HEK293 (cell line): ENCODE measurements around the gene RHOBTB3.

ENCODE experiments used
- CTCF ChIA-PET: fragments of 350-600 bp; formaldehyde crosslinking; extraction: SDS; loops from one replicate; lab custom pipeline; 2021; ENCODE audit warnings: antibody characterized with exemption; lab: Yijun Ruan, JAX
- POLR2A ChIA-PET: fragments of 300-600 bp; formaldehyde crosslinking; extraction: SDS; loops from one replicate; lab custom pipeline; 2020; ENCODE audit warnings: antibody characterized with exemption, inconsistent platforms; lab: Yijun Ruan, JAX
- H3K27ac ChIP-seq: fragments of 200-500 bp; sonication (Bioruptor generic); 2 replicates; pipeline ENCODE4 v1.5.1; 2014; ENCODE audit warnings: low read depth, low read length, control low read depth, inconsistent platforms; ENCODE audit errors: extremely low read depth
- H3K36me3 ChIP-seq, 2 experiments: fragments of 200-500 bp in 1 of 2; sonication (Bioruptor generic) in 1 of 2; 1 replicate in 1 of 2; 2 replicates in 1 of 2; pipeline ENCODE4 v1.5.1; 2014 to 2017; ENCODE audit warnings: inconsistent platforms in 2 of 2, low read length in 2 of 2; ENCODE audit not compliant: control insufficient read depth in 2 of 2, insufficient read depth in 1 of 2
- H3K4me1 ChIP-seq: fragments of 200-500 bp; sonication (Bioruptor generic); 2 replicates; pipeline ENCODE4 v1.5.1; 2014; ENCODE audit warnings: mild to moderate bottlenecking, low read length, inconsistent platforms; ENCODE audit not compliant: control insufficient read depth, insufficient read depth
- H3K4me3 ChIP-seq: 2 replicates; pipeline ENCODE4 v1.5.1; 2011; ENCODE audit warnings: low read depth, mild to moderate bottlenecking, control low read depth, low read length, moderate library complexity
- H3K9me3 ChIP-seq: fragments of 200-500 bp; sonication (Bioruptor generic); 2 replicates; pipeline ENCODE4 v1.5.1; 2014; ENCODE audit warnings: low read depth, low read length, inconsistent platforms; ENCODE audit not compliant: control insufficient read depth, insufficient read depth
- CTCF ChIP-seq: fragments of 450-650 bp; formaldehyde crosslinking; IDR thresholded peaks from 2 replicates; pipeline ENCODE4 v1.5.1; 2016; ENCODE audit warnings: missing biosample characterization, missing genetic modification characterization
- KLF1 ChIP-seq: fragments of 450-650 bp; formaldehyde crosslinking; IDR thresholded peaks from 2 replicates; pipeline ENCODE4 v1.5.1; 2016; ENCODE audit warnings: missing biosample characterization, missing genetic modification characterization
- KLF10 ChIP-seq: fragments of 450-650 bp; IDR thresholded peaks from 2 replicates; pipeline ENCODE4 v1.5.1; 2018; ENCODE audit warnings: missing biosample characterization, mild to moderate bottlenecking, missing genetic modification characterization
- MZF1 ChIP-seq: fragments of 450-650 bp; formaldehyde crosslinking; IDR thresholded peaks from 2 replicates; pipeline ENCODE4 v1.5.1; 2017; ENCODE audit warnings: missing biosample characterization, missing genetic modification characterization, borderline replicate concordance
- PRDM1 ChIP-seq: fragments of 450-650 bp; formaldehyde crosslinking; IDR thresholded peaks from 2 replicates; pipeline ENCODE4; 2016; ENCODE audit warnings: missing biosample characterization, missing genetic modification characterization
- ZIC2 ChIP-seq: fragments of 450-650 bp; formaldehyde crosslinking; IDR thresholded peaks from 2 replicates; pipeline ENCODE4 v1.5.1; 2016; ENCODE audit warnings: missing biosample characterization, missing genetic modification characterization
- ZNF10 ChIP-seq: fragments of 450-650 bp; formaldehyde crosslinking; IDR thresholded peaks from 2 replicates; pipeline ENCODE4 v1.5.1; 2017; ENCODE audit warnings: missing biosample characterization, missing genetic modification characterization
- ZNF2 ChIP-seq: fragments of 450-650 bp; formaldehyde crosslinking; IDR thresholded peaks from 2 replicates; pipeline ENCODE4 v1.5.1; 2016; ENCODE audit warnings: missing biosample characterization, missing genetic modification characterization
- ZNF292 ChIP-seq: fragments of 450-650 bp; formaldehyde crosslinking; IDR thresholded peaks from 2 replicates; pipeline ENCODE4 v1.5.1; 2016; ENCODE audit warnings: low read depth, missing biosample characterization, missing genetic modification characterization, borderline replicate concordance
- ZNF311 ChIP-seq: fragments of 450-650 bp; formaldehyde crosslinking; IDR thresholded peaks from 2 replicates; pipeline ENCODE4 v1.5.1; 2017; ENCODE audit warnings: missing biosample characterization, missing genetic modification characterization, borderline replicate concordance
- ZNF366 ChIP-seq: fragments of 450-650 bp; formaldehyde crosslinking; conservative IDR thresholded peaks from 2 replicates; pipeline ENCODE4 v1.5.1; 2016; ENCODE audit warnings: missing biosample characterization, missing genetic modification characterization
- ZNF433 ChIP-seq: fragments of 450-650 bp; formaldehyde crosslinking; IDR thresholded peaks from 2 replicates; pipeline ENCODE4 v1.5.1; 2016; ENCODE audit warnings: missing biosample characterization, missing genetic modification characterization, low read depth
- ZNF585B ChIP-seq: fragments of 450-650 bp; formaldehyde crosslinking; IDR thresholded peaks from 2 replicates; pipeline ENCODE4 v1.5.1; 2016; ENCODE audit warnings: missing biosample characterization, missing genetic modification characterization
- ZNF596 ChIP-seq: fragments of 450-650 bp; IDR thresholded peaks from 2 replicates; pipeline ENCODE4 v1.5.0; 2018; ENCODE audit warnings: missing biosample characterization, mild to moderate bottlenecking, missing genetic modification characterization, moderate library complexity
- ZNF645 ChIP-seq: fragments of 450-650 bp; formaldehyde crosslinking; IDR thresholded peaks from 2 replicates; pipeline ENCODE4; 2016; ENCODE audit warnings: missing biosample characterization, missing genetic modification characterization
- ZNF654 ChIP-seq: fragments of 450-650 bp; formaldehyde crosslinking; IDR thresholded peaks from 2 replicates; pipeline ENCODE4 v1.5.1; 2016; ENCODE audit warnings: low read depth, missing biosample characterization, missing genetic modification characterization
- ZNF660 ChIP-seq: fragments of 450-650 bp; IDR thresholded peaks from 2 replicates; pipeline ENCODE4 v1.5.1; 2018; ENCODE audit warnings: missing biosample characterization, mild to moderate bottlenecking, missing genetic modification characterization
- ZSCAN30 ChIP-seq: fragments of 450-650 bp; IDR thresholded peaks from 2 replicates; pipeline ENCODE4 v1.5.1; 2018; ENCODE audit warnings: missing biosample characterization, mild to moderate bottlenecking, missing genetic modification characterization, moderate library complexity
- ZSCAN4 ChIP-seq: fragments of 450-650 bp; formaldehyde crosslinking; IDR thresholded peaks from 2 replicates; pipeline ENCODE4 v1.5.1; 2017; ENCODE audit warnings: missing biosample characterization, missing genetic modification characterization
- TF ChIP-seq, protein P1 (sequence below): fragments of 450-650 bp; formaldehyde crosslinking; IDR thresholded peaks from 2 replicates; pipeline ENCODE4 v1.5.1; 2016; ENCODE audit warnings: missing biosample characterization, missing genetic modification characterization, low read depth
- TF ChIP-seq, protein P2 (sequence below): fragments of 450-650 bp; formaldehyde crosslinking; IDR thresholded peaks from 2 replicates; pipeline ENCODE4 v1.5.1; 2016; ENCODE audit warnings: missing biosample characterization, missing genetic modification characterization
- TF ChIP-seq, protein P3 (sequence below): fragments of 450-650 bp; formaldehyde crosslinking; IDR thresholded peaks from 2 replicates; pipeline ENCODE4 v1.5.1; 2017; ENCODE audit warnings: missing biosample characterization, missing genetic modification characterization

The RHOBTB3 gene

GRCh38 chr5:95780597-95780996 is 49.5 kb downstream of the RHOBTB3 start:
- no peak overlapping the region for H3K4me3 ChIP-seq
- no peak overlapping the region for H3K27ac ChIP-seq
- ChIA-PET CTCF (interaction anchor here (0.5 to 4.0 kb wide), 41 partner anchors 10 to 565 kb away, joined by 3 to 86 read pairs (median 6); partner anchors contain the start of genes RFESD and RHOBTB3), POLR2A (interaction anchor here (0.8 to 1.8 kb wide), 6 partner anchors 9 to 134 kb away, joined by 3 to 8 read pairs (median 4); partner anchors contain the start of genes GLRX and RFESD)
- no peak for TF ChIP-seq ZIC2
- TF ChIP-seq ZNF366 (tag by site-specific recombination) = no peak
- TF ChIP-seq KLF10 (tag by site-specific recombination) = no peak
- no peak for TF ChIP-seq MZF1 (tag by site-specific recombination)
- TF ChIP-seq ZNF10 (tag by site-specific recombination) = no peak
- no peak for TF ChIP-seq ZNF585B (tag by site-specific recombination)
- no peak for TF ChIP-seq KLF1 (tag by site-specific recombination)
- TF ChIP-seq ZNF311 (tag by site-specific recombination) = no peak
- TF ChIP-seq ZNF596 (tag by site-specific recombination) = no peak
- no peak for TF ChIP-seq ZSCAN4 (tag by site-specific recombination)
- no peak for TF ChIP-seq ZNF433 (tag by site-specific recombination)
- TF ChIP-seq, protein P1, sequence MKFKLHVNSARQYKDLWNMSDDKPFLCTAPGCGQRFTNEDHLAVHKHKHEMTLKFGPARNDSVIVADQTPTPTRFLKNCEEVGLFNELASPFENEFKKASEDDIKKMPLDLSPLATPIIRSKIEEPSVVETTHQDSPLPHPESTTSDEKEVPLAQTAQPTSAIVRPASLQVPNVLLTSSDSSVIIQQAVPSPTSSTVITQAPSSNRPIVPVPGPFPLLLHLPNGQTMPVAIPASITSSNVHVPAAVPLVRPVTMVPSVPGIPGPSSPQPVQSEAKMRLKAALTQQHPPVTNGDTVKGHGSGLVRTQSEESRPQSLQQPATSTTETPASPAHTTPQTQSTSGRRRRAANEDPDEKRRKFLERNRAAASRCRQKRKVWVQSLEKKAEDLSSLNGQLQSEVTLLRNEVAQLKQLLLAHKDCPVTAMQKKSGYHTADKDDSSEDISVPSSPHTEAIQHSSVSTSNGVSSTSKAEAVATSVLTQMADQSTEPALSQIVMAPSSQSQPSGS (tag by site-specific recombination) = no peak
- no peak for TF ChIP-seq ZNF645
- no peak for TF ChIP-seq ZNF292 (tag by site-specific recombination)
- TF ChIP-seq, protein P2, sequence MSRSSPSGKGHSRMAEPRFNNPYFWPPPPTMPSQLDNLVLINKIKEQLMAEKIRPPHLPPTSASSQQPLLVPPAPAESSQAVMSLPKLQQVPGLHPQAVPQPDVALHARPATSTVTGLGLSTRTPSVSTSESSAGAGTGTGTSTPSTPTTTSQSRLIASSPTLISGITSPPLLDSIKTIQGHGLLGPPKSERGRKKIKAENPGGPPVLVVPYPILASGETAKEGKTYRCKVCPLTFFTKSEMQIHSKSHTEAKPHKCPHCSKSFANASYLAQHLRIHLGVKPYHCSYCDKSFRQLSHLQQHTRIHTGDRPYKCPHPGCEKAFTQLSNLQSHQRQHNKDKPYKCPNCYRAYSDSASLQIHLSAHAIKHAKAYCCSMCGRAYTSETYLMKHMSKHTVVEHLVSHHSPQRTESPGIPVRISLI (tag by site-specific recombination) = no peak
- no peak for TF ChIP-seq PRDM1 (tag by site-specific recombination)
- peaks cover 5 to 22% of the 10 kb centered on the region in 2 experiments; a peak in 2 of 3 replicates for H3K36me3 ChIP-seq
- no peaks in the 10 kb centered on the region for H3K4me1 ChIP-seq
- no peaks in the 10 kb centered on the region for H3K9me3 ChIP-seq

DNA sequence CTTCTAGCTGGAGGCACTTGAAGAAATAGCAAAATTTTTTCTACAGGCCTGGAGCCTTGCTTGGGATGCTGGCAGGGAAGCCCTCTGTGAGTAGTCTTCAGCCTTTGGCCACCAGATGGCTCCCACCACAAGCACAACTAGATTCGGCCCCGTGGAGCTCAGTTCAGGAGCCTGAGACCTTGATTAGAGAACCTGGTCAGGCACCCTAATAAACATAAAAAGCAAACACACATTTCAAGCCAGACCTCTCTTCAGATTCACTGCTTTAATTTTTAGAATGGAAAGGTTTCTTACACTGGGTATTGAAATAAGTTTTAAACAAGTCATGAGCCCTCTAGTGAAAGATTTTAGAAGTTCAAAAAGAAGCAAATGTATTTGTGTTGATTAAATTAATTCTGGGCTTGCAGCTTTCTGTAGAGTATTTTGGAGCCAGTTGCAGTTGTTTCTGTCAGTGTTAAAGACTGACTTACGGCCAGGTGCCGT is 50.0 kb downstream of the RHOBTB3 start:
- Histone ChIP-seq H3K9me3 (no peaks in the 10 kb centered on the region), H3K36me3 (peaks cover 5 to 22% of the 10 kb centered on the region in 2 experiments; a peak in 2 of 3 replicates), H3K4me1 (no peaks in the 10 kb centered on the region), H3K4me3 (no peak overlapping the region), H3K27ac (no peak overlapping the region)
- TF ChIP-seq, protein P3, sequence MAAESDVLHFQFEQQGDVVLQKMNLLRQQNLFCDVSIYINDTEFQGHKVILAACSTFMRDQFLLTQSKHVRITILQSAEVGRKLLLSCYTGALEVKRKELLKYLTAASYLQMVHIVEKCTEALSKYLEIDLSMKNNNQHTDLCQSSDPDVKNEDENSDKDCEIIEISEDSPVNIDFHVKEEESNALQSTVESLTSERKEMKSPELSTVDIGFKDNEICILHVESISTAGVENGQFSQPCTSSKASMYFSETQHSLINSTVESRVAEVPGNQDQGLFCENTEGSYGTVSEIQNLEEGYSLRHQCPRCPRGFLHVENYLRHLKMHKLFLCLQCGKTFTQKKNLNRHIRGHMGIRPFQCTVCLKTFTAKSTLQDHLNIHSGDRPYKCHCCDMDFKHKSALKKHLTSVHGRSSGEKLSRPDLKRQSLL (tag by site-specific recombination) = 0 out of 2 replicates have a peak, but pooled peaks have one; percentile 18
- peak; percentile 83 for TF ChIP-seq ZNF660 (tag by site-specific recombination)
- TF ChIP-seq ZNF654 = peak; percentile 88
- TF ChIP-seq ZSCAN30 = peak; percentile 92
- peak; percentile 65 for TF ChIP-seq CTCF (tag by site-specific recombination)
- 0 out of 2 replicates have a peak, but pooled peaks have one; percentile 37 for TF ChIP-seq ZNF2
- TF ChIP-seq ZIC2 = no peak
- no peak for TF ChIP-seq ZNF366 (tag by site-specific recombination)
- TF ChIP-seq, all 188 proteins: peak for 6
- ChIA-PET CTCF (interaction anchor here (0.5 to 4.0 kb wide), 51 partner anchors 9 to 564 kb away, joined by 3 to 86 read pairs (median 5); partner anchors contain the start of genes GLRX, RFESD and RHOBTB3), POLR2A (interaction anchor here (0.8 to 1.8 kb wide), 6 partner anchors 8 to 135 kb away, joined by 3 to 8 read pairs (median 4); partner anchors contain the start of genes GLRX and RFESD)
